Rectal smooth muscle tissue (tissue), 1 donor: ENCODE measurements around the gene PCDHB8.
"Not testable (repeated sequence)": the region's sequence is repeated elsewhere in the genome, so short reads cannot be mapped to it uniquely, and the experiment has no call there.

ENCODE experiments used
- H3K27ac ChIP-seq: one replicate; pipeline ENCODE4 v1.7.0; 2013; ENCODE audit warnings: low read depth, low read length, inconsistent platforms
- H3K27me3 ChIP-seq: one replicate; pipeline ENCODE4 v1.7.0; 2013; ENCODE audit warnings: low read length; ENCODE audit not compliant: control insufficient read depth, insufficient read depth
- H3K36me3 ChIP-seq: one replicate; pipeline ENCODE4 v1.7.0; 2013; ENCODE audit warnings: low read length; ENCODE audit not compliant: control insufficient read depth, insufficient read depth
- H3K4me1 ChIP-seq: one replicate; pipeline ENCODE4 v1.7.0; 2013; ENCODE audit warnings: low read length; ENCODE audit not compliant: control insufficient read depth, insufficient read depth
- H3K4me3 ChIP-seq: one replicate; pipeline ENCODE4 v1.7.0; 2013; ENCODE audit warnings: low read length
- H3K9ac ChIP-seq: one replicate; pipeline ENCODE4 v1.7.0; 2013; ENCODE audit warnings: low read length

The PCDHB8 gene

GRCh38 chr5:141192110-141192725, 14.6 kb downstream of the PCDHB8 start, which contains the start of gene PCDHB10:
PCDHB10 (plus strand) TSS chr5:141192353; CDS start chr5:141192553, 200 bp downstream.
- H3K9ac ChIP-seq, result no peak within 1 kb of the TSS
- peak within 1 kb of the TSS; percentile 32 for H3K4me3 ChIP-seq
- no peaks in the 10 kb centered on the region for H3K27me3 ChIP-seq
- no peaks in the 10 kb centered on the region for H3K36me3 ChIP-seq
- H3K4me1 ChIP-seq, result no peaks in the 10 kb centered on the region
- no peak within 1 kb of the TSS for H3K27ac ChIP-seq

DNA sequence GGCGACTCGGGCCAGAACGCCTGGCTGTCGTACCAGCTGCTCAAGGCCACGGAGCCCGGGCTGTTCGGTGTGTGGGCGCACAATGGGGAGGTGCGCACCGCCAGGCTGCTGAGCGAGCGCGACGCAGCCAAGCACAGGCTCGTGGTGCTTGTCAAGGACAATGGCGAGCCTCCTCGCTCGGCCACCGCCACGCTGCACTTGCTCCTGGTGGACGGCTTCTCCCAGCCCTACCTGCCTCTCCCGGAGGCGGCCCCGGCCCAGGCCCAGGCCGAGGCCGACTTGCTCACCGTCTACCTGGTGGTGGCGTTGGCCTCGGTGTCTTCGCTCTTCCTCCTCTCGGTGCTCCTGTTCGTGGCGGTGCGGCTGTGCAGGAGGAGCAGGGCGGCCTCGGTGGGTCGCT, 16.7 kb downstream of the PCDHB8 start:
- H3K27me3 ChIP-seq, H3K9ac ChIP-seq, H3K36me3 ChIP-seq, H3K4me1 ChIP-seq, H3K4me3 ChIP-seq, H3K27ac ChIP-seq: not testable (repeated sequence)

GRCh38 chr5:141196363-141196762, 18.8 kb downstream of the PCDHB8 start:
- H3K9ac ChIP-seq, result no peak overlapping the region
- no peaks in the 10 kb centered on the region for H3K4me1 ChIP-seq
- H3K36me3 ChIP-seq, result no peaks in the 10 kb centered on the region
- H3K4me3 ChIP-seq, result no peak overlapping the region
- no peaks in the 10 kb centered on the region for H3K27me3 ChIP-seq
- no peak overlapping the region for H3K27ac ChIP-seq

- Histone ChIP-seq H3K9ac (no peak within 1 kb of the TSS), H3K4me3 (peak within 1 kb of the TSS; percentile 29), H3K27ac (no peak within 1 kb of the TSS)
These were observed 22.0 kb downstream of the PCDHB8 start, which contains the start of gene PCDHB11 for GRCh38 chr5:141199359-141200235. PCDHB11 (plus strand) TSS chr5:141199627; CDS start chr5:141199775, 148 bp downstream.

GRCh38 chr5:141201126-141201525, 23.5 kb downstream of the PCDHB8 start:
- not testable (repeated sequence) for H3K9ac ChIP-seq, H3K27me3 ChIP-seq, H3K36me3 ChIP-seq, H3K4me3 ChIP-seq, H3K27ac ChIP-seq, H3K4me1 ChIP-seq

More at GRCh38 chr5:141199359-141200235, 22.0 kb downstream of the PCDHB8 start, which contains the start of gene PCDHB11:
- H3K27me3 ChIP-seq, result no peaks in the 10 kb centered on the region
- H3K36me3 ChIP-seq, result no peaks in the 10 kb centered on the region
- no peaks in the 10 kb centered on the region for H3K4me1 ChIP-seq

DNA sequence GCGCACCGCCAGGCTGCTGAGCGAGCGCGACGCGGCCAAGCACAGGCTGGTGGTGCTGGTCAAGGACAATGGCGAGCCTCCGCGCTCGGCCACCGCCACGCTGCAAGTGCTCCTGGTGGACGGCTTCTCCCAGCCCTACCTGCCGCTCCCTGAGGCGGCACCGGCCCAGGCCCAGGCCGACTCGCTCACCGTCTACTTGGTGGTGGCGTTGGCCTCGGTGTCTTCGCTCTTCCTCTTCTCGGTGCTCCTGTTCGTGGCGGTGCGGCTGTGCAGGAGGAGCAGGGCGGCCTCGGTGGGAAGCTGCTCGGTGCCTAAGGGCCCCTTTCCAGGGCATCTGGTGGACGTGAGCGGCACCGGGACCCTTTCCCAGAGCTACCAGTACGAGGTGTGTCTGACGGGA, 24.1 kb downstream of the PCDHB8 start:
- not testable (repeated sequence) for H3K36me3 ChIP-seq, H3K4me3 ChIP-seq, H3K4me1 ChIP-seq, H3K27me3 ChIP-seq, H3K27ac ChIP-seq, H3K9ac ChIP-seq

DNA sequence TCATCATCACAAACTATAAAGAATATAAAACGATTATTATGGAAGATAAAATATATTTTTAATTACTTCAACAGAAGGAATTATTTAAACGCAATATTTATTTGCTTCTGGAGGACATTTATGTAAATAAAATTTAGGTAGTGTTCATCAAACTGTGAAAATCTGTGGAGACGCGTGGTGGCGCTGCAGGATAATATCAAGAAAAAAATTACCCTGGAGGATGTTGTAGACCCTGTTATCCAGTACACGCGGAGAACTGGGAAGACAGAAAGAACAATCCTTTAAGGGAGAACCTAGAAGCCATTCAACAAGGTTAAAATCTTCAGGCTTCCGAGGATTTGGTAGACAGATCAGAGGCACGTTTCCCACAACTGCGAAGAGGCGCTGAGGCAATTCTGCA, 30.9 kb downstream of the PCDHB8 start, which contains the start of gene PCDHB12:
Gene PCDHB12 (plus strand): TSS at position 242 of the 400 bp plus-strand sequence. CDS start 189 bp downstream, outside the sequence.
- Histone ChIP-seq H3K36me3 (no peaks in the 10 kb centered on the region), H3K27ac (no peak within 1 kb of the TSS), H3K4me1 (no peaks in the 10 kb centered on the region), H3K9ac (no peak within 1 kb of the TSS), H3K4me3 (no peak within 1 kb of the TSS), H3K27me3 (no peaks in the 10 kb centered on the region)

- not testable (repeated sequence) for H3K27me3 ChIP-seq
These were observed 32.7 kb downstream of the PCDHB8 start for GRCh38 chr5:141210281-141210680.

GRCh38 chr5:141210849-141211248, 33.3 kb downstream of the PCDHB8 start:
- not testable (repeated sequence) for H3K4me1 ChIP-seq, H3K27me3 ChIP-seq, H3K27ac ChIP-seq, H3K4me3 ChIP-seq, H3K36me3 ChIP-seq, H3K9ac ChIP-seq

More at GRCh38 chr5:141210281-141210680, 32.7 kb downstream of the PCDHB8 start:
- H3K4me1 ChIP-seq, H3K27ac ChIP-seq, H3K4me3 ChIP-seq, H3K36me3 ChIP-seq, H3K9ac ChIP-seq: not testable (repeated sequence)

- not testable (repeated sequence) for H3K4me3 ChIP-seq, H3K36me3 ChIP-seq, H3K27me3 ChIP-seq, H3K4me1 ChIP-seq, H3K27ac ChIP-seq, H3K9ac ChIP-seq
These were observed 36.2 kb downstream of the PCDHB8 start, which contains the start of gene PCDHB13 for GRCh38 chr5:141213656-141214339. PCDHB13 (plus strand) TSS chr5:141213919; CDS start chr5:141214124, 205 bp downstream.

DNA sequence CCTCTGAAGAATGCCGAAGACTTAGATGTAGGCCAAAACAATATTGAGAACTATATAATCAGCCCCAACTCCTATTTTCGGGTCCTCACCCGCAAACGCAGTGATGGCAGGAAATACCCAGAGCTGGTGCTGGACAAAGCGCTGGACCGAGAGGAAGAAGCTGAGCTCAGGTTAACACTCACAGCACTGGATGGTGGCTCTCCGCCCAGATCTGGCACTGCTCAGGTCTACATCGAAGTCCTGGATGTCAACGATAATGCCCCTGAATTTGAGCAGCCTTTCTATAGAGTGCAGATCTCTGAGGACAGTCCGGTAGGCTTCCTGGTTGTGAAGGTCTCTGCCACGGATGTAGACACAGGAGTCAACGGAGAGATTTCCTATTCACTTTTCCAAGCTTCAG, 37.0 kb downstream of the PCDHB8 start:
- not testable (repeated sequence) for H3K27ac ChIP-seq, H3K4me3 ChIP-seq, H3K36me3 ChIP-seq, H3K27me3 ChIP-seq, H3K4me1 ChIP-seq, H3K9ac ChIP-seq

DNA sequence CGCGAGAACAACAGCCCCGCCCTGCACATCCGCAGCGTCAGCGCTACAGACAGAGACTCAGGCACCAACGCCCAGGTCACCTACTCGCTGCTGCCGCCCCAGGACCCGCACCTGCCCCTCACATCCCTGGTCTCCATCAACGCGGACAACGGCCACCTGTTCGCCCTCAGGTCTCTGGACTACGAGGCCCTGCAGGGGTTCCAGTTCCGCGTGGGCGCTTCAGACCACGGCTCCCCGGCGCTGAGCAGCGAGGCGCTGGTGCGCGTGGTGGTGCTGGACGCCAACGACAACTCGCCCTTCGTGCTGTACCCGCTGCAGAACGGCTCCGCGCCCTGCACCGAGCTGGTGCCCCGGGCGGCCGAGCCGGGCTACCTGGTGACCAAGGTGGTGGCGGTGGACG, 37.9 kb downstream of the PCDHB8 start:
- H3K9ac ChIP-seq, H3K27me3 ChIP-seq, H3K4me3 ChIP-seq, H3K4me1 ChIP-seq, H3K27ac ChIP-seq, H3K36me3 ChIP-seq: not testable (repeated sequence)
